GM21381 (cell line): ENCODE measurements around the gene PHOX2A.
A peak's percentile ranks its signal among the peaks of the same experiment; 100 is the strongest.
"Not testable (repeated sequence)": the region's sequence is repeated elsewhere in the genome, so short reads cannot be mapped to it uniquely, and the experiment has no call there.

Experiments used
- ATAC-seq: cut with Tn5 transposase; IDR thresholded peaks from one replicate; pipeline ENCODE4 v1.9.1; 2021; ENCODE audit warnings: mild to moderate bottlenecking, moderate library complexity; ENCODE audit not compliant: unreplicated experiment

Gene PHOX2A

DNA sequence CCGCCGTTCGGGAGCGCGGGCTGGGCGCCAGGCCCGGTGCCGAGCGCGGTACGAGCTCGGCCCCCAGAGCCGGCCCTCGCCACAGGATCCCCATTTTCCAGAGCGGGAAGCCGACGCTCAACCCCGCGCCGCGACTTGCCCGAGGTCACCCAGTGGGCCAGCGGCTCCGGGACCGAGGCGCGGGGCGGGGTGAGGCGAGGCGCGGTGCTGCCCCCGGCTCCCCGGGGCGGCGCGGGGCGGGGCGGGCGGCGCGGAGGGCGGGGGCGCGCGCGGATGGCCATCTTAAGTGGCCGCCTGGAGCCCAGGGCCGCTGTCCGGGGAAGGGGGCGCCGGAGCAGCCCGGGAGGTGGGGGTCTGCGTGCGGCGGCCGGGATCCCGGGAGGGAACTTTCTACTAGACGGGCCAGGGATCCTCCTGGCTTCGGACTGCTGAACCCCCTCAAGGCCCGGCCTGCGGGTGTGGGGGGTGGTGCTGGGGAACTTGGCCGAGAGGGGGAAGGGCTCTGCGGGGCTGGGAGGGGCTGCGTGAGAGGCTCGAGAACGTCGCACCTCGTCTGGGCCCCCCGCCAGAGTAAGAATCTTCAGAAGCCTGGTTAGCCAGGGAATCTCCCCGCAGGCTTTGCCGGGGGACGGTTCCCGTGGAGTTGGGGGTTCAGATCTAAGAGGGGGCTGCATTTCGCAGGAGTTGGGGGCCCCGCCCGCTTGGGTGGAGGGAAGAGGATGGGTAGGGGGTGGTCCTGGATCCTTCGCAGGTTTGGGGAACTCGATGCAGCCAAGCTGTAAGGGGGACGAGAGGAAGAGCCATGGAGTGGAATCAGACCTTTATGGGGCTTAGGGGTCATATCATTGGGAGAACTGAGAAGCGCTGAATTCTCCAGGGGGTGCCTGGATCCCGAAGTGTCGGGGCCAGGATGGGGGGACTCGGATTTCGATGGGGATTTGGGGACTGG, 20.1 kb downstream of the PHOX2A start:
- ATAC-seq, result peak; percentile 53

DNA sequence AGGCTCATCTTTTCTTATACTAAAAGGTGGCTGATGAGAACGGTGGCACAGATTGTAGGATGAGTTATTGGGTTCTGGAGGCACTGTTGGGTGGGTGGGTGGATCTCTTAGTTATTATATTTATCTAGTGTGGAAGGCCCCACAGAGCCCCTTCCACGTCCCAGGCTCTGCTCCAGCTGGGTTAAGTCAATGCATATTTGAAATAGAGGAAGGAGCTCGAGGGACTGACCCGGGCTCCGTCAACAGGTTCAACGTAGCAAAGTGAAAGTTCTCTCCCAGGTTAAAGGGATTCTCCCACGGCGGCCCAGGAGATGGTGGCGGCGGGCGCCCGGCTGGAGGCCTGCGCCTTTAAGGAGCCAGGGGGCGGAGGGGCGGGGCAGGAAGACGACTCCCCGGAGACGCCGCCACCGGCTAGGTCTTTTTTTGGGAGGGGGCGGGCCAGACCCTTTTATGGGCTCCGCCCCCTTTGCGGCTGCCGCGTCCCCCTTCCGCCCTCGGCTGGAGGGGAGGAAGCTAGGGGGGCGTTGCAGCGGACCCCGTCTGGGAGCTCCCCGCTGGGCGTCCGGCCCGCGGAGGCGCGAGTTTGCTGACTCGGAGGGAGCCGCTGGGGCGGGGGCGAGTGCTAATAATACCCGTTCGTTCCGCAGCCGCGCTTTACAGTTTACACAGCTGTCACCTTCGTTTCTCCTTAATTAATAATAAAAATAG, 20.9 kb downstream of the PHOX2A start:
- peak; percentile 73 for ATAC-seq

DNA sequence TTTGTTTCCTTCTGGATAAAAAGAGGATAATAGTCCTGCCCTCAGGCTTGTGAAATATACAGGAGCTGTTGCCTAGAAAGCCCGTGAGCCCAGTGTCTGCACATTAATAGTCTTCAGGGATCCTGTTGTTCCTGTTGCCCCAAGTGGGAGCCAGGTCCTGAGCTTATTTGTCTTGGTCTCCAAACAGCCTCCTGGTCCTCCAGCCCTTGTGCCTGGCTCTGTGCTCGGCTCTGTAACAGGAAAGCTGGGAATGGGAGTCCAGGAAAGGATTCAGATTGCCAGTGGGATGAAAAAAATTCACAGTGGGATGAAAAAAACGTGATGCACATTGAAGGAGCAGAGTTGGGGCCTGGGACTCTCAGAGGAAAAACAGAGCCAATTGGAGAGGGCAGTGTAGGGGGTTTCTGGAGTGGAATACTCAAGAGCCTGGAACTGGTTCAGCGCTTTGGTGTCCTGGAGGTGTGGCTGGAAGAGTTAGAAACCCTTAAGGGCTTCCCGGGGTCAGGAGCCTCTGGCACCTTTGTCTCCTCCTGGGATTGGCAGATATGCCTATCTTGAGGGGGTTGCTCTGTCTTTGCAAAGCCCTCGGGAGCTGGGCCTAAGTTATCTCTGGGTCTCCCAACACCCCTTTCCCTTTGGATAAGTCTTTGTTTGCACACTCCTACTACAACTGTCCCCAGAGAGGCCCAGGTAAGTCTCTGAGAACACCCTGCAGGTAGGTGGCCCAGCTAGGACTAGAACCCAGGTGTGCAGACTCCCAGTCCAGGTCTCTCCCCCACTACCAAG, 21.7 kb downstream of the PHOX2A start:
- ATAC-seq, result no peak

DNA sequence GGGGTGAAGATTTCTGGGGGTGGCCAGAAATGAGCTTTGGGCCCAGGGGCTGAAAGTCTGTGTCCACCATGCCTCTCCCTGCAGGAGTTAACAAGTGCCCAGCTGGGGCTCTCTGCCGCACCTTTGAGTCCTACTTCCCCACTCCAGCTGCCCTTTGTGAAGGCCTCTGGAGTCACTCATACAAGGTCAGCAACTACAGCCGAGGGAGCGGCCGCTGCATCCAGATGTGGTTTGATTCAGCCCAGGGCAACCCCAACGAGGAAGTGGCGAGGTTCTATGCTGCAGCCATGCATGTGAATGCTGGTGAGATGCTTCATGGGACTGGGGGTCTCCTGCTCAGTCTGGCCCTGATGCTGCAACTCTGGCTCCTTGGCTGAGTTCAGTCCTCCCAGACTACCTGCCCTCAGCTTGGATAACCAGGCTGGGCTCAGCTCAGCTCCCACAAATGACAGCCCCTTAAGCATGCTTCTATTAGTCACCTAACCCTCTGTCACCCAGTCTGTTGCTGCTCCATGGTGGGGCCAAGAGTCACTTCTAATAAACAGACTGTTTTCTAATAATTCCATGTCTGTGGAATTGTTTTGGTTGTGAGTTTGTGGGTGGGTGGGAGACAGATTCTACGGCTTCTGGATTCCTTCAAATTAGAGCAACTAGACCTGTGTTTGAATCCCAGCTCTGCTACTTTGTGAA, 22.4 kb downstream of the PHOX2A start:
- no peak for ATAC-seq

DNA sequence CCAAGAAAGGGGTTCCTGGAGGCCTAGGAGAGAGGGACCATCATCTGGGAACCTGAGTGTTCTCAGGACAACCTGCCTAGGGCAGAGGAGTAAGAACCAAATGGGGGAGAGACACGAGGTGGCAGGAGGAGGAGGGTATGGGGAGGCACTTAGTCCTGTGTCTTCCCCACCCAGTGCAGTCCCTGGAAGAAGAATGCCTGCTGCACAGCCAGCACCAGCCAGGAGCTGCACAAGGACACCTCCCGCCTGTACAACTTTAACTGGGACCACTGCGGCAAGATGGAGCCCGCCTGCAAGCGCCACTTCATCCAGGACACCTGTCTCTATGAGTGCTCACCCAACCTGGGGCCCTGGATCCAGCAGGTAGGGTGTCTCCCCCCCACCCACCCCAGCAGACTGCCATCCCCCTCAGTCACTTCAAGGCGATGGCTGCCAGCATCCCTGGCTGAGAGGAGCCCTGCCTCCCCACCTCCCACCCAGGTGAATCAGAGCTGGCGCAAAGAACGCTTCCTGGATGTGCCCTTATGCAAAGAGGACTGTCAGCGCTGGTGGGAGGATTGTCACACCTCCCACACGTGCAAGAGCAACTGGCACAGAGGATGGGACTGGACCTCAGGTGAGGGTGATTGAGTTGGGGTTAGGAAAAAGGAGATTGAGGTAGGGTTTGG, 23.1 kb downstream of the PHOX2A start:
- ATAC-seq, result no peak

DNA sequence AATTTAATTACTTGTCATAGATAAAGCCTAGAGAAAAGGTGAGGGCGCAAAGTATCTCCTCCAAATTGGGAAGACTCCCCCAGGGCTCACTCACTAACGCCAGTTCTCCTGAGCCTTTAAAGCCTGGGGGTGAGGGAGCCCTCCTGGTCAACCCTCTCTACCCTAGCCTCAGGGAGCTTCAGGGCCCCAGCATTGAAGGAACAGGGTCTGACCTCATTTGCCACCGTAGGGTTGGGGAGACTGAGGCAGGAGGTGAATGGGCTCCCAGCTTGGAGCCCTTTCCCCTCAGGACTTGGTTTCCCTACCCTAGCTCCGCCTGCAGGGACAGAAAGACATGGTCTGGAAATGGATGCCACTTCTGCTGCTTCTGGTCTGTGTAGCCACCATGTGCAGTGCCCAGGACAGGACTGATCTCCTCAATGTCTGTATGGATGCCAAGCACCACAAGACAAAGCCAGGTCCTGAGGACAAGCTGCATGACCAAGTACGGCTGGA, 25.7 kb downstream of the PHOX2A start:
- ATAC-seq, result no peak

DNA sequence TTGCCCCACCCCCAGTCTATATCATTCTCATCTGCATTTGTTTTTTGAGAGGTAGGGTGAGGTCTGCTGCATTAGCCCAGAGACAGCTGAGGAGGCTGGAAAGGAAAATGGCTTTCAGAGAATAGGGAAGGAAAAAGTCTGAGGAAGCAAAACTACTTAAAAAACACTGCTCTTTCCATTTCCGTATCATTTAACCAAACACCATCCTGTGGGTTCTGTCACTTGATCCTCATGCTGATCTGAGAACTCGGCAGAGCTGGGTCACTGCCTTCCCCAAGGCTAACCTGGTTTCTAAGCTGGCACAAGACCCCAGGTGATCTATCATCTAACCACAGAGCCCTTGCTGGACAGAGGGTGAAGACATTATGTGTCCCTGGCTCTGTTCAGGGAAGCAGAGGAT, 26.1 kb downstream of the PHOX2A start:
- ATAC-seq, result no peak

DNA sequence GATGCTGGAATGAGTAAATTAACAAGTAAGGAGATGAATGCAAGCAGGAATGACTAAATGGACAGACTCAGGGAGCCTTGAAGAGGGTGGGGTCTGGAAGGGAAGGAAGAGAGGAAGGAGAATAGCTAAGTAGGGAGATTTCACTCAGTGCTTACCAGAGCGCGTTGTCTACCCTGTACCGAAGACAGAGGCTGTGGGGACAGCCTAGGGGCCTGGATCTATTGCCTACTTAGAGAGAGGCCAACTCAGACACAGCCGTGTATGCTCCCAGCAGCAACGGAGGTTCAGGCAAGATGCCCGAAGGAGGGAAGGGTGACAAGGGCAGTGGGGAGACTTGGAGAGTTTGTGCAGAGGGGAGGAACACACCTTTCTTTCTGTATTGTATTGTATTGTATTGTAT, 27.3 kb downstream of the PHOX2A start, which contains the start of gene FOLR2:
TSS of gene FOLR2 (plus strand) at position 157 of the 400 bp plus-strand sequence. CDS start 1,791 bp downstream, outside the sequence.
- ATAC-seq, result no peak

DNA sequence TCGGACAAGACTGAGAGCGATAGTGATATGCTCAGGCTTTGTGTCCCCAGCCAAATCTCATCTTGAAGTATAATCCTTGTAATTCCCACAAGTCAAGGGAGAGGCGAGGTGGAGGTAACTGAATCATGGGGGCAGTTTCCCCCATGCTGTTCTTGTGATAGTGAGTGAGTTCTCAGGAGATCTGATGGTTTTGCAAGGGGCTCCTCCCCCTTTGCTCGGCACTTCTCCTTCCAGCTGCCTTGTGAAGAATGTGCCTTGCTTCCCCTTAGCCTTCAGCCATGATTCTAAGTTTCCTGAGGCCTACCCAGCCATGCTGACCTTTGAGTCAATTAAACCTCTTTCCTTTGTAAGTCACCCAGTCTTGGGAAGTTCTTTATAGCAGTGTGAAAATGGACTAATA, 34.9 kb downstream of the PHOX2A start:
- no peak for ATAC-seq

DNA sequence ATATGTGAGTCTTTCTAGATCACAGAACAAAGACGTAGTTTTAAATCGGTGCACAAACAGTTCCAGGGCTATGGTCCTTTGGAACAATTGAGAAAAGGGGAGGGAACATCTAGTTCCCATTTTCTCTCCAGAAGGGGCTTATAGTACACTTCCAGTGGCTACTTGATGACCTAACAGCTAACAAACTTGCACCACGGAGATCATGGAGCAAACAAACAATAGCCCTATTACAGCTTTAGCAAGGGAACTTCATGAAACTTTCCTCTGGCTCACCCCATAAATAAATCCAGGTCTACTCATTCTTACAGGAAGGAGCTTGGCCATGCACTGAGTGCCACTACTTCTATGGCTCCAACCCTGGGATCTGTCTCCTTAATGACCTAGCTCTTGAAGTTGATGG, 35.7 kb downstream of the PHOX2A start:
- ATAC-seq, result no peak

DNA sequence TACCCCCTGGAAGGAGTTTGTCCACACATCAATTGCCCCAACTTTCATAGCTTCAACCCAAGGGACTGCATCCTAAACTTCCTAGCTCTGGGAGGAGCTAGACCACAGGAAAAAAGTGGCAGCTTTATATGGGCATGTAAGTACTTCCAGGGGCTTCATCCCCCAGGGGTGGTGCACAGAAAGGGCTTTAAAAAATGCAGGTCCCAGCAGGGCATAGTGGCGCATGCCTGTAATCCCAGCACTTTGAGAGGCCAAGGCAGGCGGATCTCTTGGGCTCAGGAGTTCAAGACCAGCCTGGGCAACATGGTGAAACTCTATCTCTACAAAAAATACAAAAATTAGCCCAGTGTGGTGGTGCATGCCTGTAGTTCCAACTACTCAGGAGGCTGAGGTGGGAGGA, 37.2 kb downstream of the PHOX2A start:
- not testable (repeated sequence) for ATAC-seq

DNA sequence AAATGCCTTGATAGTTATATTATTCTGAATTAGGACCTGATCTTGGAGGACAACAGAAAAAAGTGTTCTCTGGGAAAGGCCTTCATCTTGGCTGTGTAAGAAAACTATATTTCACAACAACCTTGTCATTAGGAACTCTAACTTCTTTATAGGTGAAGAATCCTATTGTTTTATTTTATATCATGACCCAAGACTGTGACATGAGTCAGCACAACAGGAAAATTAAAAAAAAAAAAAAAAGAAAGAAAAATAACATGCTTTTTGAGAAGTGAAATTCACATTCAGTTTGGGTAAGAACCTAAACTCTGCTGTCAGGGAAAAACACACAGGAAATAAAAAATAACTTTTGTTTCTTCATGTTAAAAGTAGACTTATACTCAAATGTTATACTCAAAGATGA, 39.1 kb downstream of the PHOX2A start:
- no peak for ATAC-seq

DNA sequence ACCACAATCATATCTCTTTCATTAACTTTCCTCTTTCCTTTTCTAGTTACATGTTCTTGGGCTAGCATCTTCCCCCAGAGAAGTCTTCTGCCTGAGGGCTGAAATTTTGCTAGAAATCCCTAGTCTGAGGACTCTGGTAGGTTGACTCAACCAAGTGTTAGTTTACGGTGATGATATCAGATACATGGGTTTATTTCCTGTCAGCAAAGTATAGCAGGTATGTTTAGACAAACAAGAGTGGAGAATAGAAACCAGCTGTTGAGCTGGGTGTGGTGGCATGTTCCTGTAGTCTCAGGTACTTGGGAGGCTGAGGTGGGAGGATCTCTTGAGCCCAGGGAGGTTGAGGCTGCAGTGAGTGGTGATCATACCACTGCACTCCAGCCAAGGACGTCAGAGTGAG, 40.8 kb downstream of the PHOX2A start:
- no peak for ATAC-seq

DNA sequence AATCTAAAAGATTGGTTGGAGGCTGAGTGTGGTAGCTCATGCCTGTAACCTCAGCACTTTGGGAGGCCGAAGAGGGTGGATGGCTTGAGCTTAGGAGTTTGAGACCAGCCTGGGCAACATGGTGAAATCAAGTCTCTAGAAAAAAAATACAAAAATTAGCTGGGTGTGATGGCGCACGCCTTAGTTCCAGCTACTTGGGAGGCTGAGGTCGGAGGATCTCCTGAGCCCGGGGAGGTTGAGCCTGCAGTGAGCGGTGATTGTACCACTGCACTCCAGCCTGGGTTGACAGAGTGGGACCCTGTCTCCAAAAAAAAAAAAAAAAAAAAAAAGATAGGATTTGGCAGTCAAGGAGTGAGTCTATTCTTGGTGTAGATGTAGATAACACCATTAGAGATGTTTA, 41.4 kb downstream of the PHOX2A start:
- no peak for ATAC-seq

DNA sequence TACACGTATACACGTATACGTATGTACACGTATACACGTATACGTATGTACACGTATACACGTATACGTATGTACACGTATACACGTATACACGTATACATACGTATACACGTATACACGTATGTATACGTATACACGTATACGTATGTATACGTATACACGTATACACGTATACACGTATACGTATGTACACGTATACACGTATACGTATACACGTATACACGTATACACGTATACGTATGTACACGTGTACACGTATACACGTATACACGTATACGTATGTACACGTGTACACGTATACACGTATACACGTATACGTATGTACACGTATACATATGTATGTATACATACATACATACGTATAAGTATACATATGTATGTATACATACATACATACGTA, 42.5 kb downstream of the PHOX2A start:
- ATAC-seq, result not testable (repeated sequence)

DNA sequence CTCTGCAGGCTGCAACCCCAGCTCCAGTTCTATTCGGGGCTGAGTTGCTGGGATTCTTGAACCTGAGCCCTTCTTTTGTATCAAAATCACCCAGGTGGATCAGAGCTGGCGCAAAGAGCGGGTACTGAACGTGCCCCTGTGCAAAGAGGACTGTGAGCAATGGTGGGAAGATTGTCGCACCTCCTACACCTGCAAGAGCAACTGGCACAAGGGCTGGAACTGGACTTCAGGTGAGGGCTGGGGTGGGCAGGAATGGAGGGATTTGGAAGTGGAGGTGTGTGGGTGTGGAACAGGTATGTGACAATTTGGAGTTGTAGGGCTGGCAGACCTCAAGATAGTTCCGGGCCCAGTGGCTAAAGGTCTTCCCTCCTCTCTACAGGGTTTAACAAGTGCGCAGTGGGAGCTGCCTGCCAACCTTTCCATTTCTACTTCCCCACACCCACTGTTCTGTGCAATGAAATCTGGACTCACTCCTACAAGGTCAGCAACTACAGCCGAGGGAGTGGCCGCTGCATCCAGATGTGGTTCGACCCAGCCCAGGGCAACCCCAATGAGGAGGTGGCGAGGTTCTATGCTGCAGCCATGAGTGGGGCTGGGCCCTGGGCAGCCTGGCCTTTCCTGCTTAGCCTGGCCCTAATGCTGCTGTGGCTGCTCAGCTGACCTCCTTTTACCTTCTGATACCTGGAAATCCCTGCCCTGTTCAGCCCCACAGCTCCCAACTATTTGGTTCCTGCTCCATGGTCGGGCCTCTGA, 48.3 kb downstream of the PHOX2A start:
- no peak for ATAC-seq

DNA sequence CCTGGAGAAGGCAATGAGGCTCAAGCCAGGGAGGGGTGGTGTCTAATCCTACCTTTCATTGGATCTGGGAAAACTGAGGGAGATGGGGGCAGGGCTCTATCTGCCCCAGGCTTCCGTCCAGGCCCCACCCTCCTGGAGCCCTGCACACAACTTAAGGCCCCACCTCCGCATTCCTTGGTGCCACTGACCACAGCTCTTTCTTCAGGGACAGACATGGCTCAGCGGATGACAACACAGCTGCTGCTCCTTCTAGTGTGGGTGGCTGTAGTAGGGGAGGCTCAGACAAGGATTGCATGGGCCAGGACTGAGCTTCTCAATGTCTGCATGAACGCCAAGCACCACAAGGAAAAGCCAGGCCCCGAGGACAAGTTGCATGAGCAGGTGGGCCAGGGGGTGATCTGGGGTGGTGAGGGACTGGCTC, 52.0 kb downstream of the PHOX2A start, which contains the start of gene FOLR1:
TSS of gene FOLR1 (plus strand) at position 180 of the 421 bp plus-strand sequence. CDS start at position 214, 34 bp downstream.
- ATAC-seq, result no peak

DNA sequence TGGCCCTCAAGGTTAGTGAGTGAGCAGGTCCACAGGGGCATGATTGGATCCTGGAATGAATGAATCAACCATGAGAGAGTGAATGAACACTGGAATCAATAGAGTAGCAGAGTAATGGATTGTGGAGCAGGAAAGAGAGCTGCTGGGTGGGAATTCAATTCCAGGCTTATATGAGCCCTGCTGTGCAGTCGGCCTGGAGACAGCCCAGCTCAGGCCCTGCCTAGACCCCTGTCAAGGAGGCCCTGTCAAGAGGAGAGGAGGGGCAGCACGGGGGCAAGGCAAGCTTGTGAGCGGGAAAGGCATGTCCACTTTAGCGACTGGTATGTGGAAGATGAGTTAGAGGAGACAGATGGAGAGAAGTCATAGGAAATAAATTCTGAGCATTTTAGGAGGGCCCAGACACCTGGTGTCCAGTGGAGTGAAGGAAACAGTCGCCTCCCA, 53.3 kb downstream of the PHOX2A start:
- no peak for ATAC-seq
